ENCODE measurements around the gene MCL1. TPM values are rescaled to one million over a fixed set of nuclear protein-coding genes. Genes with fewer than 3 reads are reported as not detected.
"Not testable (repeated sequence)": the region's sequence is repeated elsewhere in the genome, so short reads cannot be mapped to it uniquely, and the experiment has no call there.

MCL1 gene
- total RNA-seq (2014; rRNA removed; shearing (Covaris generic)) = 210 and 235 TPM in 2 replicates

DNA sequence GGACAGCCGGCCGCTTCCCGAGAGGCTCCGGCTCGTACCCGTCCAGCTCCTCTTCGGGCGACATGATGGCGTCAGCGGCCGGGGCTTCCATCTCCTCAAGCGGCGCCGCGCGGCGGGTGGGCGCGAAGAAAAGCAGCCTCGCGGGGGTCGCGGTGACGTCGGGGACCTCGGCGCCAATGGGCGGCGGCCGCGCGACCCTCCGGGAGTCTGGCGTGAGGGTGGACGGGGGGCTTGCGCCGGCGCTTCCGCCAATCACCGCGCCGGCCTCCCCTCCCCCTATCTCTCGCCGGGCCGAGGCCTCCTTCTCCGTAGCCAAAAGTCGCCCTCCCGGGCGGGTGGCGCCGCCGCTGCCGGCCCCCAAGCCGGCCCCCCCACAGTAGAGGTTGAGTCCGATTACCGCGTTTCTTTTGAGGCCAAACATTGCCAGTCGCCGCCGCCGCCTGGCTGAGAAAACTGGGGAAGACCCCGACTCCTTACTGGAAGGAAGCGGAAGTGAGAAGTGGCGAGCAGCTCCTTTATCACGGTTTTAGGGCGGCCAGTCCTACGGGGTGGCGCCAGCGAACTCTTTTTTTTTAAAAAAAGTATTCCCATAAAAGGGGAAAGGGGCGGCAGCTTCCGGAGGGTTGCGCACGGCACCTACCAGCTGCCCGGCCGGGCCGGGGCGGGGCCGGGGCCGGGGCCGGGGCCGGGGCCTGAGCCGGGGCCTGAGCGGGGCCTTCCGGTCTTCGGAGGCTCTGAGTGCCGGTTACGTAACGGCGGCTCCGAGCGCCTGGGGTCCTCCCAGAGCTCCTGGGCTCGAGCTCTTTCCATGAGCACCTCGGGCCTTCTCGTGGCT lies at the start of gene MCL1:
Gene MCL1, minus strand, starts transcription at position 501 of the 835 bp plus-strand sequence. Its CDS starts 80 bp downstream, at position 421.
- peak; percentile 96 for DNase-seq (ENCODE audit: low read depth)

DNA sequence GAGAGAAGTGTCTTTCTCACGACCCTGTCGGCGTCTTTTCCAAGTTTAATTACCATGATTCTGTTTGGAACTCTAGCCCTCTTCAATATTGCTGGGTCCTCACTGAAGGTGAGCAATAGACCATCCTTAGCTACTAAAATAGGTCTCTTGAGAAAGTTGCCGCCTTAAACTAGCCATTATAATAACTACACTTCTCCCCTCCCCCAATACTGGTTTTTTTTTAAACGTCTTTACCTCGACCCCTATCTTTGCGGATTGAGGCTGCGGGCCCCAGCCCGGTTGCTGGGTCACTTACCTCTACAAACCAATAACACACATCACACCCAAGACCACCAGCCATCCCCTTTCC lies 49.3 kb upstream of the MCL1 start:
- DNase-seq (ENCODE audit: low read depth) = no peak

DNA sequence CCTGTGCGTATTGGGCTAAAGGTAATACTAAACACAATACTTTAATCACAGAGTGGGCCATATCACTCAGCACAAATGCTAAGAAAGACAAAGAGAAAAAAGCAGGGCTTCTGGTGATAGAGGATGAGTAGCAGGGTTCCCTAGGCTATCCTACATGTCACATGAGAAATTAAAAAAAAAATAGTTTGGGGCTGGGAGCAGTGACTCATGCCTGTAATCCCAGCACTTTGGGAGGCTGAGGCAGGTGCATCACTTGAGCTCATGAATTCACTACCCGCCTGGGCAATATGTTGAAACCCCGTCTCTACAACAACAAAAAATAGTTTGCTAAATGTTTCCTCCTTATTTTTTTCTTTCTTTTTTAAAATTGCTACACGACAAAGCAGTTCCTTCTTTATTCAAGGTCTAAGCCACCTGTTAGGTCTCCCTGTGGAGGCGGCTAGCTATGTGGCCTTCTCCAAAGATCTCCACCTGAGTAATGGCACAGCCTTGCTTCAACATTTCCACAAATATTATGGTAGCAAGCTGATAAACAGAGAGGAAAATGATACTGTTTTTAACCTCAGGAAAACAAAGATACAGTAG lies 48.5 kb upstream of the MCL1 start:
- no peak for DNase-seq (ENCODE audit: low read depth)

DNA sequence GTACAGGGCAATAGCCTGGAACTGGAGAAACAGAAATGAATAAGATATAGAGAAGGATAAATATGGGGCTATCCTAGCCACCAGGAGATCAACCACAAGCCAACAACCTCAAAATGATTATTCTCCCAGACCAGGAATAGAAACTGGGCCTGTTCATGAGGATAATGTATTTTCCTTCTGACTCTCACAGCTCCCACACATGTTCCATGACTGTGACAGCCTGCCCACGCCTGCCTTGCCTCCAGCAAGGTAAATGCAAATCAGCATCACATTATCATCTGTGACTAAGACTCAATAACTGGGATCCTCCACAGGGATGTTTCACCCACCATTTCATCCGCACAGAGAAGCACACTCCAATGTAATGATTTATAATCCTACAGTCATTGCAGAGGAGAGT lies 46.7 kb upstream of the MCL1 start:
- peak; percentile 11 for DNase-seq (ENCODE audit: low read depth)

DNA sequence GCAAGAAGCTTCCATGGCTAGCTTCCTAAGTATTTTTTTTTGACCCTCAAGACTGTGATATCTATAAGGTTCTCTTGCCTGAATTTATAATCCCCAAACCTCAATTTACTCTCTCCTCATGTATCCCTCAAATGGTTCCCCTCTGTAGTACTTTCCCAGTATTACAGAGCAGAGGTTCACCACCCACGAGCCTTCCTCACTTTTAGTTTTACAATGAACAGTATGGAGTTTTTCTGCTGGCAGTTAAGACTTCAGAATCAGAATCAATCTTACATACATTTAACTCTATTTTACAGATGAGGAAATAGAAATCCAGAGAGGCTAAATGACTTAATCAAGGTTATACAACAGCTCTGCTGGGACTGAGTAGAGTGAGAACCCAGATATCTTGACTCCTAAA lies 45.1 kb upstream of the MCL1 start:
- not testable (repeated sequence) for DNase-seq (ENCODE audit: low read depth)

DNA sequence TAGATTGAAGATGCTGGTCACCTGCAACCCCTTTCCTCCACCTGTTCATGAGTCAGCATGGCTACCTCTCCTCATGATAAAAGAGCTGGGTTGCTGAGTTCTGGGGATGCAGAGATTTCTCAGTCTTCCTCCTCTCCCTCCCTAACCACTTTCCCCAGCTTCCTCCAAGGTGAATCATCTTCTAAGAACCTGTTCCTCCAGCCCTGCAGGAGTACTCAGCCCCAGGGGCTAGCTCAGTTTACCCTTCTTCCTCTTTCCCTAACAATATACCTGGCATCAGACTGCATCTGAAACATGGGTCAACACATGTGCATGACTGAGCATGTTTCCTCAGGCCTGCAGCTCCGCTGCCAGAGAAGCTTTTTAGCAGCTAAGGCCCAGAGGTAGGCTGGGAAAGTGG lies 44.7 kb upstream of the MCL1 start:
- DNase-seq (ENCODE audit: low read depth) = not testable (repeated sequence)

DNA sequence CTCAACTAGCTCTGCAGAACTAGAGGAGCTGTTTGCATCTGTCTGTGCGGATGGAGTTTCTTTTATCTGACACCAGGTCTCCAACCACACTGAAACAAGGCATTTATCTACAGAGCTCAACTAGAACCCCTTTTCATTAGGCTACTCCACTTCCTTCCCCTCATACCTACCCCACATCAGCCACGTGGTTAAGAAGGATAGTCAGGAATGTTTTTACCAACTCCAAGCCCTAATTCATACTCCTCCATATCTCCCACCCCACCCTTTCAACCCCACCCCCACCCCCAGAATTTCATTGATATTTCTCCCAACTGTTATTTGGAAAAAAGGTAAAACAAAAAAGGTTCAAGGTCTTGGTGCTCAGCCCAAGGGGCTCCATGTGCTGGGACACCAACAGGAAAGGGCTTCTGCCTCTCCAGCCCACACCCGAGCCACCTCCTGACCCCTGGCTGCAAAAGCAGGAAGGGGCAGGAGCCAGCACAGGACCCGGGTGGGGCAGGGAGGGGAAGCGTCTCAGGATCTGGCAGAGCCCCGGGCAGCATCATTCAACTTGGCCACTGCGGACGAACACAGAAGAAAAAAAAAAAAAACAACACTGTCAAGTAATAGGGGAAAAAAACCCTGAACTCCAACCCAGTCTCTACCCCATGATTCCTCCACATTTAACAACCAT lies 43.0 kb upstream of the MCL1 start:
- DNase-seq (ENCODE audit: low read depth) = no peak

DNA sequence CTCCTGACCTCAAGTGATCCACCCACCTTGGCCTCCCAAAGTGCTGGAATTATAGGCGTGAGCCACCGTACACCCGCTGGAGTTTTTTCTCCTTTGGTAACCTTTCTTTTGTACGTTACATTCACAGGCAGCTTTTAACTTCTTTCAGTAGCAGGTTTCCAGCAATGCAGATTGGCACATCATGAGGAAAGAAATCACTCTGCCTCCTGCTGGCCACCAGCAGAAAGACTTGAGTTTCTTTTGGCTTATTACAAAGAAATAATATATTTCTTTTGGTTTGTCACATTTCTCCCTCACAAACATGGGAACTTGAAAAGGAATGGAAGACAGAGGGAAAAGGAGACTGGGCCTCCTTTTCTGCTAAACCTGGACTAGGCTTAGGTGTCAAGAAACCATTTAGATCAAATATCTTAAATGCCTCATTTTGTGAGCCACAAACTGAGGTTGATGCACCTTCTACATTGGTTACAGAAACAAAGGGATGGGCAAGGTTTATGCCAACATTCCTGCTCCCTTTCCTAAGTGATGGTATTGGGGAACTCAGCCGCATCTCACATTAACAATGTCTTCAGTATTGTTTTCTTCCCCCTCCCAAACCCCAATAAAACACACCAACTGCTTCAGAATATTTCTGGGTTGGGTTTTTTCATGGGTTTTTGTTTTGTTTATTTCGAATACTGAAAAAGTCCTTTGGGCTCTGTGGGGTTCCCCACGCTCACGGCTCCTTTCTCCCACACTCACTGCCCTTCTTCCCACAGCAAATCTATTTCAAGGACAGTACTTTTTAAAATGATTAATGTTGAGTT lies 42.3 kb upstream of the MCL1 start:
- peak; percentile 32 for DNase-seq (ENCODE audit: low read depth)

DNA sequence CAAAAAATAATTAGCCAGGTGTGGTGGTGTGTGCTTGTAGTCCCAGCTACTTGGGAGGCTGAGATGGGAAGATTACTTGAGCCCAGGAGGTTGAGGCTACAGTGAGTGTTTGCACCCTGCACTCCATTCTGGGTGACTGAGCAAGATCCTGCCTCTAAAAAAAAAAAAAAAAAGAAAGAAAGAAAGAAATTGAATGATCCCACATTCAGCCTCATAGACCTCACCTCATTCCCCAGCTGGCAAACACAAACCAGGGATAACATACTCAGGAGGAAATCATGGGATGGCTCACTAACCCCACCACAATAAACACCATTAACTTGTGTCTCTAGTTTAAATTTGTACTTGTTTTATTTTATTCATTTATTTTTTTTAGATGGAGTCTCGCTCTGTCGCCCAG lies 41.5 kb upstream of the MCL1 start:
- DNase-seq (ENCODE audit: low read depth) = no peak

DNA sequence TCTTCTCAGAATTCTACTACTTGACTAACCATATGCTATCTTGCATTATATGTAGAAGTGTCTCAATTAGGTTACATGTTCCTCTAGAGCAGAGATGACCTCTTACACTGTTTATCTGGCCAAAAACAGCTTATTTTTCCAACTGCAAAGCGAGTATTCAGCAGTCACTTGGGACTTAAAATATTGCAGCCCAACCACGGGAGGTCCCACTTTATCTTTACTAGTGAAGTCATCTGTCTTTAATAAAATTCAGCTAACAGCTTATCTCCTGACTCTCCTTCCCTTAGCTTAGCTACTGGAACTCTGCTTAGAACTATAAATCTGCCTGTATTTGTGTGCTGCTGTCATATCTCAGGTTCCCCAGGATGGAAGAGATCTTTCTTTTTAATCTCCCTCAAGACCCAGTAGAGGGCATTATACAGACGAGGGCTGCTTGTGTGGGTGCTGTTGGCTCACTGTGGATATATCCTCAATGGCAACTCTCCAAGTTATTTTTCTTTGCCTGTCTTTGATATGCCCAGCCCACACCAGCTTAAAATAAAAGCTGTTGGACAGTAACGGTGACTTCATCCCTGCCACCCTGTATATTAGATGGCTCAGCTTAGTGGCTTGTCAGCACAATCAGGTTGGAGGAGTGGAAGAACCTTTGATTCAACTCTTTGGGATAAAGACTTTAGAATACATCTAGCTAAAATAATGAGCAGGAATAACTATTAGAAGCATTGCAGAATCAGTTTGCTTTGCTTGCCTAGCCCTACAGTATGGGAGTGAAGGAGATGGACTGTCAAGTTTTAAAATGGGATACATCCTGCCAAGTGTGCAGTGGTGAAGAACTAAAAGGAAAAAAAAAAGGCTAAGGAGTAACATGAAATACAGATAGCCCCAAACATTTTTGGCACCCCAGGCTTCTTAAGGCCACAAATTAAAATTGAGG lies 40.4 kb upstream of the MCL1 start:
- peak; percentile 42 for DNase-seq (ENCODE audit: low read depth)

DNA sequence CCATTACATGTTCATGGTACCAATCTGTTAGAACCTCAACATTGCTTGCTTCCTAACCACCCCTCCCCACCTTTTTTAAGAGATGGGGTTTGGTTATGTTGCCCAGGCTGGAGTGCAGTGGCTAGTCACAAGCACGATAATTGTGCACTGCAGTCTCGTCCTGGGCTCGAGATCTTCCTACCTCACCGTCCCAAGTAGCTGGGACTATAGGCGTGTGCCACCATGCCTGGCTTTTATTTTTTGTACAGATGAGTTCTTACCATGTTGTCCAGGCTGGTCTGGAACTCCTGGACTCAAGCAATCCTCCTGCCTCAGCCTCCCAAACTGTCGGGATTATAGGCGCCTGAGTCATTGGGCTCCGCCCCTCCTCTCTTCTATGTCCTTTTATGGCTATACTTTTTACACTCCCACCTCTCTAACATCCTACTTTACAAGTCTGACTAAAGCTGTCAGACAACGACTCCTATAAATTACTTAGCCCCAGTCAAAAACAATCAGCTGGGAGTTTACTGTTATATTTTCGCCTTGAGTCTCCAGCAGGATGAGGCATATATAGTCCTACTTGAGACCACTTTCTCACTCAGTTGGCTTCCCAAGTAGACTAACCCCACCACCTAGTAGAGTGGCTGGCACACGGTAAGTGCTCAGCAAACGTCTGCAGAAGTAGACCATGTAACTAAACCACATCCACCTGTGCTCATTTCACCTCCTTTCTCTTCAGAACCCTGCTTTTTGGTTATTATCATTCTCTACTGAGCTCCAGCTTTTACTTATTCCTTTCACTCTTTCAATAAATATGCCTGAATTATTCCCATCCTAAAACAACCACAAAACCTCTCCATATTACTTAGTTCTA lies 36.2 kb upstream of the MCL1 start:
- DNase-seq (ENCODE audit: low read depth) = no peak

DNA sequence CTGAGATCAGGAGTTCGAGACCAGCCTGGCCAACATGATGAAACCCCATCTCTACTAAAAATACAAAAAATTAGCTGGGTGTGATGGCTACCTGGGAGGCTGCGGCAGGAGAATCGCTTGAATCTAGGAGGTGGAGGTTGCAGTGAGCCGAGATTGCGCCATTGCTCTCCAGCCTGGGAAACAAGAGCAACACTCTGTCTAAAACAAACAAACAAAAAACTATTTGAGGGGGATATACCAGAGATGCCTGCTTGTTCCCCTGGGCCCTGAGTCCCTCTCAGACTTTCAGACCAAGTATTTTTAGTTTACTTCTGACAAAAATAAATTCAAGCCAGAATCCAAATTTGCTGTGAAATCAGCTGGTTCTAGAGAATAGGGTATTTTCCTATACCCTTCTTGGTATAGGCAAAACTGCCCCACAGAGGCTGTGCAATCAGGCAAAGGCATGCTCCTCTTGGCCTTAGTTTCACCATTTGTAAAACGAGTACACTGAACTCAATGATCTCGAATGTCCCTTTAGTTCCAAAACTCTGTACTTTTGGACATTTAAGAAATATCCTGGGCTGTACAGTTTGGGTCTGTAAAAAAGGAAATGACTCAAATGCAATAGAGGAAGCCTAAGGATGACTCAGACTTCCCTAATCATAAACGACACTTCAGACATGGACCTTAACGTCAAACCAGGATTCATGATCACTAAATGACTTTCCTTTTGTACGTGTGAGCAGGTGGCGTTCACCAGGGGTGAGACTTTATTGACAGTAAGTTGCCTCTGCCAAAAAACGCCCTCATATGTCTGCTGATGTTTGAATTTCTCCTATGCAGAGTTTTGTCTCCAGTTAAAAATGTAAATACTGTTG lies 33.9 kb upstream of the MCL1 start:
- DNase-seq (ENCODE audit: low read depth) = peak; percentile 86

DNA sequence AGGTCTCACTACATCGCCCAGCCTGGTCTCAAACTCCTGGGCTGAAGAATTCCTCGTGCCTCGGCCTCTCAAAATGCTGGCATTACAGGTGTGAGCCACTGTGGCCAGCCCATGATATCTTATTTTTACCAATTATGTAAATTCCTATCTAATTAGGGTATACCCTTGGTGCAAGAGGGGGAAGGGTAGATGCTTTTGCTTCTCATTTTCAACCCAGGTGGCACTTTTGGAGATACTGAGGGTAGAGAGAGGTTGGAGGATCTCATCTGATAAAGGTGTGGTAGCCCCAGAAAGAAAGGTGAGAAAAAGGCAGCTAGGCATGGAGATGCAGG lies 32.6 kb upstream of the MCL1 start:
- DNase-seq (ENCODE audit: low read depth) = no peak

DNA sequence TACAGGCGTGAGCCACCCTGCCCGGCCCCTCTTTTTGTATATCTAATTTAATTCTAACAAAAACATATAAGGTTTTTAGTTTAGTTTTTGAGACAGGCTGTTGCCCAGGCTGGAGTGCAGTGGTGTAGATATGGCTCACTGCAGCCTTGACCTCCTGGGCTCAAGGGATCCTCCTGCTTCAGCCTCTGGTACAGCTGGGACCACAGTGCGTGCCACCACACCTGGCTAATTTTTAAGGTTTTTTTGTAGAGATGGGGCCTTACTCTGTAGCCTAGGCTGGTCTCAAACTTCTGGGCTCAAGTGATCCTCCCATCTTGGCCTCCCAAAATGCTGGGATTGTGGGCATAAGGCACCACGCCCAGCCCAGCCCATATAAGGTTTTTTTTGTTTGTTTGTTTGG lies 31.2 kb upstream of the MCL1 start:
- DNase-seq (ENCODE audit: low read depth) = no peak

DNA sequence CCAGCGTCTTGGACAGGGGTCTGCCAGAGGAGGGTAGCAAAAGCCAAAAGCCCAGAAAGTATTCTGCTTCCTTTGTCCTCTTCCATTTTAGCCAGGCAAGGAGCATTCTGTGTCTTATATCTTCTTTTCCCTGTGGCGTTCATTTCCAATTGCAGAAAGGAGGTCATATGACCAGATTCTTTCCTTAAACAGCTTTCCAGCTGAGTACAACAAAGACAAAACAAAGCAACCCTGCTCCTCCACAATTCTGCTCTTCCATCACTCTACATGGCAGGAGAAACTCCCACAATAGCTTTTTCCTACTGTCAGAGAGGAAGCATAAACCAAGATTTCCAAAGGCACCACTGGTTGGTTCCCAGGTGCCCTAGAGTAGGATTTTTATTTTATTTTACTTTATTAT lies 30.3 kb upstream of the MCL1 start:
- no peak for DNase-seq (ENCODE audit: low read depth)

DNA sequence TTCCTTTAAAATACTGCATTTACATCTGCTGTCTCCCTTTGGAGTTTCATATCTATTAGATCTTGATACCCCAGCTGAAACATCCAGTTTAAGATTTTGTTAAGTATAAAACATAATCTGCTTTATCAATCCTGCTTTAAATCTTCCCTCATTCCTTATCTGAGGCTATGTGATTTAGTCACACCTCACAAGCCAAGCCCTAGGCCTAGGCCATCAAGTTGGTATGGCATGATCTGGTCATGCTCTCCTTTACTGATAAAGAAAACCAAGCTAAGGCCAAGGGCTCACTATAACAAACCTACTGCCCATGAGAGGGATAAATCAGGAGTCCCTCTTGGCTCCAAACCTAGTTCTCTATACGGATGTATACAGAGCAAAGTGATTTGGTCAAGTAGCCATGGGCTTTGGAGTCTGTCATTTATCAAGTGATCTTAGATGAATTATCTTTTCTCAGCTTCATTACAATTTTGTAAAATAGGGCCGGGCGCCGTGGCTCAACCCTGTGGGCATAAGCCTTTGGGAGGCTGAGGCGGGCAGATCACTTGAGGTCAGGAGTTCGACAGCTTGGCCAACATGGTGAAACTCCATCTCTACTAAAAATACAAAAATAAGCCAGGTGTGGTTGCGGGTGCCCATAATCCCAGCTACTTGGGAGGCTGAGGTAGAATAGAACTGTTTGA lies 27.2 kb upstream of the MCL1 start:
- no peak for DNase-seq (ENCODE audit: low read depth)

DNA sequence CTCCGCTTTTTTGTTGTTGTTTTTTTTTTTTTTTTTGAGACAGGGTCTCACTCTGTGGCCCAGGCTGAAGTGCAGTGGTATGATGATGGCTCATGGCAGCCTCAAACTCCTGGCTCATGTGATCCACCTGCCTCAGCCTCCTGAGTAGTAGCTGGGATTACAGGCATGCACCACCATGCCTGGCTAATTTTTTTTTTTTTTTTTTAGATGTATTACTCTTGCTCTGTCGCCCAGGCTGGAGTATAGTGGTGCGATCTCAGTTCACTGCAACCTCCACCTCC lies 26.0 kb upstream of the MCL1 start:
- not testable (repeated sequence) for DNase-seq (ENCODE audit: low read depth)

DNA sequence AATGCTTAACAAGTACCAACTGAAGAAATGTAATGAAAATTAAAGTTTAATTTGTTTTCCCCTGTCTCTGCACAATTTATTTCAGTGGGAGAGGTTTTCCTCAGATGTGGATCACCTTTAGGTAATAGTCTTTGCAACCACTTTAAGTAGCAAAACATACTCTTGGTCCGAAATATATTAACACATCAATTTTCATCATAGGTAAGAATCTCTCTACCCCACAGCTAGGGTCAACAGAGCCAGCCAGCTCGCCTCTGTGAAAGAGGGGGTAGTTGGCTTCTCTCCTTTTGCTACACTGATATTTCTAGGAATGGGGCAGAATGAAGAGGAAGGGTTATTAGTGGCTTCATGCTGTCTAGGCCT lies 24.8 kb upstream of the MCL1 start:
- no peak for DNase-seq (ENCODE audit: low read depth)

DNA sequence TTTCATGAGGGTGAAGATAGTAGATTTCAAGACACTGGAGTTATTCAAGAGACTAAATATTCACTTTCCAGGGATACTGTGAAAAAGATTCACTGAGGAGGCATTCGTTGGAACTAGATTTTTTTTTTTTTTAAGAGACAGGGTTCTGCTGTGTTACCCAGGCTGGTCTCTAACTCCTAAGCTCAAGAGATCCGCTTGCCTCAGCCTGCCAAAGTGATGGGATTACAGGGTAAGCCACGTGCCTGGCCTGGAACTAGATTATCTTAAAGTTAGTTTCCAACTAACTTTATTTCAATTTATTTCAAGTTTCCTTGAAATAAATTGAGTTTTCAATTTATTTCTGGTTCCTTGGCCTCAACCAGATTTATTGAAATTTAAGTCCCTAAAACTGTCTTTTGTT lies 24.3 kb upstream of the MCL1 start:
- no peak for DNase-seq (ENCODE audit: low read depth)

All from Daoy (cell line).